ENCODE measurements around the gene POTEJ. TPM values are rescaled to one million over a fixed set of nuclear protein-coding genes. Genes with fewer than 3 reads are reported as not detected.
"Not testable (repeated sequence)": the region's sequence is repeated elsewhere in the genome, so short reads cannot be mapped to it uniquely, and the experiment has no call there.

POTEJ gene
- total RNA-seq (ENCODE audit: low replicate concordance), result 0.21 TPM in 1 of 2 replicates, not detected in the other

- H3K27me3 ChIP-seq; H3K27me3 Mint-ChIP-seq (ENCODE audit: insufficient read depth, low read depth); H3K4me2 ChIP-seq; H3K9ac ChIP-seq; DNase-seq (ENCODE audit: low spot score); H3K79me2 ChIP-seq (ENCODE audit: low read depth); H3K4me1 ChIP-seq; H3K36me3 Mint-ChIP-seq; H2AFZ ChIP-seq (replicated peaks); H4K20me1 ChIP-seq (ENCODE audit: low read depth); H3K4me1 Mint-ChIP-seq; H3K27ac Mint-ChIP-seq; H3K9me3 Mint-ChIP-seq; H3K27ac ChIP-seq; H3K4me3 Mint-ChIP-seq; H3K4me3 ChIP-seq; H3K36me3 ChIP-seq; H3F3A ChIP-seq (ENCODE audit: low read depth); H3K9me3 ChIP-seq (ENCODE audit: low read depth): not testable (repeated sequence)
These were observed at the start of gene POTEJ for GRCh38 chr2:130611140-130611539. Gene POTEJ (plus strand): TSS chr2:130611440. CDS start chr2:130611533, 93 bp downstream.

DNA sequence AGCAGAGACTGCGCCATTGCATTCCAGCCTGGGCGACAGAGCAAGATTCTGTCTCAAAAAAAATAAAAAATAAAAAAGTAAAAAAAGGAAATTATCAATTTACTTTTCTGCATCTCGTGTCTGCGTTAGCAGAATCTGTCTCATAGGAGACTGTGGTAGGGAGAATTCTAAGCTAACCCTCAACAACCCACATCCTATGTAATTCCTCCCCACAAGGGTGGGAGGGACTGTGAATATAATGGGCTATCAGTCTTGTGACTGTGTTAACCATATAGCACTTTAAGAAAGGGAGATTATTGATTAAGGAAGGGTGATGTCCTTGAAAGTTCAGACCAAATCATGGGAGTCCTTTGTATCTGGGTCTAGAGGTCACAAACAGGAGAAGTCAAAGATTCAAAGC is 45.1 kb upstream of the POTEJ start:
- H3K36me3 Mint-ChIP-seq; H3K27ac Mint-ChIP-seq; H3K4me1 Mint-ChIP-seq; H3F3A ChIP-seq (ENCODE audit: low read depth); H3K27me3 Mint-ChIP-seq (ENCODE audit: insufficient read depth, low read depth); H3K4me3 ChIP-seq; H3K9me3 ChIP-seq (ENCODE audit: low read depth); H4K20me1 ChIP-seq (ENCODE audit: low read depth); H3K4me2 ChIP-seq; H3K4me1 ChIP-seq; H3K4me3 Mint-ChIP-seq; H3K36me3 ChIP-seq; DNase-seq (ENCODE audit: low spot score); H3K9me3 Mint-ChIP-seq; H2AFZ ChIP-seq (replicated peaks); H3K79me2 ChIP-seq (ENCODE audit: low read depth); H3K27me3 ChIP-seq; H3K9ac ChIP-seq; H3K27ac ChIP-seq: not testable (repeated sequence)

DNA sequence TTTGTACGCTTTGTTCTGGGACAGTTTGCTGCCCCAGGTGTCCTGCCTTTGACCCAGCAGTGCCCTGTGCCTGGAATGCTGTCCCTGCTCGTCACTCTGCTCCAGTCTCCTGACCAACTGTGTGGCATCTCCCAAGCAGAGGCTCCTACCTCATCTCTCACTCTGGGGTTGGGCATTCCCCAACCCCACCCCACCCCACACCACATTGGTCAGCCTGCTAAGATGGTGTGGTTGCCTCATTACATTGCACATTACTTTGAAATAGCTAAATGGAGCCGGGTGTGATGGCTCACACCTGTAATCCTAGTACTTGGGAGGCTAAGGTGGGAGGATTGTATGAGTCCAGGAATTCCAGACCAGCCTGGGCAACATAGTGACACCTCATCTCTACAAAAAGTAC is 39.3 kb upstream of the POTEJ start:
- not testable (repeated sequence) for DNase-seq (ENCODE audit: low spot score); H3K4me3 ChIP-seq; H3K27me3 Mint-ChIP-seq (ENCODE audit: insufficient read depth, low read depth); H3K27ac Mint-ChIP-seq; H3K4me1 ChIP-seq; H3K9me3 Mint-ChIP-seq; H3K36me3 Mint-ChIP-seq; H3K4me3 Mint-ChIP-seq; H3K4me2 ChIP-seq; H3K4me1 Mint-ChIP-seq; H3K27ac ChIP-seq; H3K9ac ChIP-seq; H3K36me3 ChIP-seq; H3K79me2 ChIP-seq (ENCODE audit: low read depth); H4K20me1 ChIP-seq (ENCODE audit: low read depth); H3K9me3 ChIP-seq (ENCODE audit: low read depth); H3K27me3 ChIP-seq; H2AFZ ChIP-seq (replicated peaks); H3F3A ChIP-seq (ENCODE audit: low read depth)

DNA sequence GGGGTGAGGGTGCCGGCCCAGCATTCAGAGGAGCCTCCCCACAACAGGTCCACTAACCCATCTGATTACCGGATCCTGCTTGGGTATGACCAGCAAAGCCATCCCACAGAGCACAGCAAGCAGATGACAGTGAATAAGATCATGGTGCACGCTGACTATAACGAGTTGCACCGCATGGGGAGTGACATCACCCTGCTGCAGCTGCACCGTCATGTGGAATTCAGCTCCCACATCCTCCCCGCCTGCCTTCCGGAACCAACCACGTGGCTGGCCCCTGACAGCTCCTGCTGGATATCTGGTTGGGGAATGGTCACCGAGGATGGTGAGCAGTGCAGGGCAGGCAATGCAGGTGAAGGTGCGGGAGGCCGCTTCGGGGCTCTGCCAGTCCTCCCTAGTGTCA is 37.0 kb upstream of the POTEJ start:
- H3K36me3 ChIP-seq; H3K27me3 Mint-ChIP-seq (ENCODE audit: insufficient read depth, low read depth); H3K36me3 Mint-ChIP-seq: not testable (repeated sequence)

GRCh38 chr2:130576209-130576784 is 34.9 kb upstream of the POTEJ start:
- H3K27me3 Mint-ChIP-seq (ENCODE audit: insufficient read depth, low read depth); H3K4me1 ChIP-seq; H3K9me3 ChIP-seq (ENCODE audit: low read depth); H3K27ac ChIP-seq; H3K4me3 ChIP-seq; H3K27ac Mint-ChIP-seq; DNase-seq (ENCODE audit: low spot score); H3F3A ChIP-seq (ENCODE audit: low read depth); H4K20me1 ChIP-seq (ENCODE audit: low read depth); H3K9me3 Mint-ChIP-seq; H2AFZ ChIP-seq (replicated peaks); H3K36me3 ChIP-seq; H3K4me3 Mint-ChIP-seq; H3K4me1 Mint-ChIP-seq; H3K27me3 ChIP-seq; H3K4me2 ChIP-seq; H3K79me2 ChIP-seq (ENCODE audit: low read depth); H3K9ac ChIP-seq; H3K36me3 Mint-ChIP-seq: not testable (repeated sequence)

More for the DNA sequence above, 37.0 kb upstream of the POTEJ start:
- not testable (repeated sequence) for H3K4me2 ChIP-seq; H3K27me3 ChIP-seq; H3K4me3 Mint-ChIP-seq; H3K27ac Mint-ChIP-seq; H3K4me3 ChIP-seq; H3K9me3 Mint-ChIP-seq; H3K79me2 ChIP-seq (ENCODE audit: low read depth); H2AFZ ChIP-seq (replicated peaks); H4K20me1 ChIP-seq (ENCODE audit: low read depth); H3K9ac ChIP-seq; H3K9me3 ChIP-seq (ENCODE audit: low read depth); H3K27ac ChIP-seq; H3K4me1 ChIP-seq; H3F3A ChIP-seq (ENCODE audit: low read depth); H3K4me1 Mint-ChIP-seq; DNase-seq (ENCODE audit: low spot score)

- H3K36me3 ChIP-seq; H3K79me2 ChIP-seq (ENCODE audit: low read depth); H3K27ac Mint-ChIP-seq; H3K9me3 Mint-ChIP-seq; H3K4me1 Mint-ChIP-seq; DNase-seq (ENCODE audit: low spot score); H3K27ac ChIP-seq; H3K36me3 Mint-ChIP-seq; H3K27me3 ChIP-seq; H2AFZ ChIP-seq (replicated peaks); H3K4me2 ChIP-seq; H3K4me3 ChIP-seq; H3K9ac ChIP-seq; H3K27me3 Mint-ChIP-seq (ENCODE audit: insufficient read depth, low read depth); H3F3A ChIP-seq (ENCODE audit: low read depth); H3K4me1 ChIP-seq; H4K20me1 ChIP-seq (ENCODE audit: low read depth); H3K4me3 Mint-ChIP-seq; H3K9me3 ChIP-seq (ENCODE audit: low read depth): not testable (repeated sequence)
These were observed 33.7 kb upstream of the POTEJ start for GRCh38 chr2:130577559-130577958.

- H3K4me3 Mint-ChIP-seq; H3K9me3 ChIP-seq (ENCODE audit: low read depth); H3K79me2 ChIP-seq (ENCODE audit: low read depth); H3K4me3 ChIP-seq; DNase-seq (ENCODE audit: low spot score); H3K27ac ChIP-seq; H3K27ac Mint-ChIP-seq; H3K9me3 Mint-ChIP-seq; H3K27me3 Mint-ChIP-seq (ENCODE audit: insufficient read depth, low read depth); H3K4me2 ChIP-seq; H3K4me1 ChIP-seq; H3F3A ChIP-seq (ENCODE audit: low read depth); H3K36me3 ChIP-seq; H3K9ac ChIP-seq; H3K27me3 ChIP-seq; H3K4me1 Mint-ChIP-seq; H2AFZ ChIP-seq (replicated peaks); H4K20me1 ChIP-seq (ENCODE audit: low read depth); H3K36me3 Mint-ChIP-seq: not testable (repeated sequence)
These were observed 32.1 kb upstream of the POTEJ start for GRCh38 chr2:130579121-130579520.

- not testable (repeated sequence) for H3K9me3 Mint-ChIP-seq; H3K4me3 Mint-ChIP-seq; H3K4me1 ChIP-seq; H3K27ac Mint-ChIP-seq; H3K4me3 ChIP-seq; H3K4me2 ChIP-seq; H3K79me2 ChIP-seq (ENCODE audit: low read depth); DNase-seq (ENCODE audit: low spot score); H3F3A ChIP-seq (ENCODE audit: low read depth); H3K36me3 ChIP-seq; H3K36me3 Mint-ChIP-seq; H3K27ac ChIP-seq; H2AFZ ChIP-seq (replicated peaks); H3K4me1 Mint-ChIP-seq; H4K20me1 ChIP-seq (ENCODE audit: low read depth); H3K27me3 ChIP-seq; H3K9ac ChIP-seq; H3K27me3 Mint-ChIP-seq (ENCODE audit: insufficient read depth, low read depth); H3K9me3 ChIP-seq (ENCODE audit: low read depth)
These were observed 29.7 kb upstream of the POTEJ start for GRCh38 chr2:130581491-130581890.
